NCI-H2171 treated with DMSO at 0.1 percent for 48 hours (cell line): ENCODE results near the gene NFYC.
A peak's percentile ranks its signal among the peaks of the same experiment; 100 is the strongest.
"Not testable (repeated sequence)": the region's sequence is repeated elsewhere in the genome, so short reads cannot be mapped to it uniquely, and the experiment has no call there.

ENCODE experiments used
- DNase-seq: peaks from one replicate; lab custom pipeline; 2025; lab: John Stamatoyannopoulos, UW

Gene NFYC

DNA sequence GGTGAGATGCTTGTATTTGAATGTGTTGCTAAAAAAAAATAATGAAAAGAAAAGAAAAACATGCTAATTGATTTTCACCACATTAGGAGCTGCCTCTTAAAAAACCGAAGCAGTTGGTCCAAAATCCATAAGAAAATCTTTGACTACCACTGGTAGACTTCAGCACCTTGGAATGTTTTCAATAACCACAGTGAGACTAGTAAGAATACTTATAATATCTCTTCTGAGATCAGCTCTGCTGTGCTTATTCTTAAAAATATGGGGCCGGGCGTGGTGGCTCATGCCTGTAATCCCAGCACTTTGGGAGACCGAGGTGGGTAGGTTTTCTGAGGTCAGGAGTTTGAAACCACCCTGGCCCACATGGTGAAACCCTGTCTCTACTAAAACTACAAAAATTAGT is 15.1 kb downstream of the NFYC start:
- no peak for DNase-seq

DNA sequence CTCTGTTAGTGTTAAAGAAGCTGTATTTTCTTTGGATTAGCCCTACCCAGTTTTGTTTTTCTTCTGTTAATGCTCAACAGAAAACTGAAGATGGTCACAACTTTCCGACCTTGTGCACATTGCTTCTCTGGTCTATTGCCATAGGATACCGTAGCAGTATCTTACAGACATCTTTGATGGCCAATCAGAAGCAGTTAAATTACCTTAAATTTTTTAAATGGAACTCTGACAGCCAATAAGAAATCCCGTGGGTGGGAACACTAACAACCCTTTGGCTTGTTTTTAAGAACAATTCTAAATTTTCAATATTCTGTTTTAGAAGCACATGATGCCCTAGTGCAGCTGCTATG is 17.2 kb downstream of the NFYC start:
- peak; percentile 96 for DNase-seq

DNA sequence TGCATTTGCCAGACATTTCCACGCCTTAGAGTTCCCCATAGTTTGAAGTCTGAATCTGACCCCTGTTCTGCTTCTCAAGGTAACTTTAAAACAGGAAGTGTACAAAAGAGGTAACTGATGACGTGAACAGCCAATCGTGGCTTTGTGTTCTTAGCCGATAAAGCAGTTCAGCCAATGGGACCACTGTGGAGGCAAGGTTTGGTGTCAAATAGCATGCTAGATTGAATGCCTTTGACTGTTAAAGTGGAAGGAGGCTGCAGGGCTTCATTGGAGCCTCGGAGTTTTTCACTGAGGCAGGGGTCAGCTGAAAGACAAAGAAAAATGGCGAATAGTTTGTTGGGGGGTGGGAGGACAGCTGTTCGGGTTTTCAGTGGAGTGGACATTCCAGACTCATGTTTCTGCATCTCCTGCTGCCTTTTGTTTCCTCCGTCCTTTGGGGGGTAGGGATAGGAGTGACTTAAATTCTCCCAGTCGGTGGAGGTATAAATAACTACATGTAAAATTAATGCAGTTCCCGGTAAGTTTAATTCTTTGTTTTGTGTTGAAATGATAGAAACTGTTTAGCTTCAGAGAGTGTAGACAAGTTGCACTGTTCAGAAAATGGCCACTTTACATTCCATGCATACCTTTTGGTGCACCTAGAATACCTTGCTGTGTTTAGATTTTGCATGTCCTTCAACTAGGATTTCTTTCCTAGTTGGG is 17.7 kb downstream of the NFYC start:
- peak; percentile 97 for DNase-seq

DNA sequence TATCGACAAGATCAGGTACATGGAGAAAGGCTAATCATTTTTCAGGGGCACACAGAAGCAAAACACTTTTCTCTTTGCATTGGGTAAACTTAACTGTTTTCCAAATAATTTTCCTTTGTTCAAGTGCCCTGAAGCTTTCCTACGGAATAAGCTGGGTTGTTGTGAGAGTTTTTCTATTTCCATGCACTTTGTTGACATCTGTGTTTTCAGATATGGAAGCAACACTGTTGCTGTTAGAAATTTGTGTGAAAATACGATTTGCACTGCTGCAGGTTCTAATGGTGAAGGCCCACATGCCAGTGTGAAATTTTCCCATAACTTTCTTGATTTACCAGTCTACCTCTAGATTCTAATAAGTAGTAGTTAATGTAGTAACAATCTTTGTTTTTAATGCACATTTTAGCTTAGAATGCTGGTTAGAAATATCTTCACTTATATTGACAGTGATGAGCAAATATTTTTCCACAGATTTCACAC is 18.3 kb downstream of the NFYC start:
- DNase-seq = no peak

DNA sequence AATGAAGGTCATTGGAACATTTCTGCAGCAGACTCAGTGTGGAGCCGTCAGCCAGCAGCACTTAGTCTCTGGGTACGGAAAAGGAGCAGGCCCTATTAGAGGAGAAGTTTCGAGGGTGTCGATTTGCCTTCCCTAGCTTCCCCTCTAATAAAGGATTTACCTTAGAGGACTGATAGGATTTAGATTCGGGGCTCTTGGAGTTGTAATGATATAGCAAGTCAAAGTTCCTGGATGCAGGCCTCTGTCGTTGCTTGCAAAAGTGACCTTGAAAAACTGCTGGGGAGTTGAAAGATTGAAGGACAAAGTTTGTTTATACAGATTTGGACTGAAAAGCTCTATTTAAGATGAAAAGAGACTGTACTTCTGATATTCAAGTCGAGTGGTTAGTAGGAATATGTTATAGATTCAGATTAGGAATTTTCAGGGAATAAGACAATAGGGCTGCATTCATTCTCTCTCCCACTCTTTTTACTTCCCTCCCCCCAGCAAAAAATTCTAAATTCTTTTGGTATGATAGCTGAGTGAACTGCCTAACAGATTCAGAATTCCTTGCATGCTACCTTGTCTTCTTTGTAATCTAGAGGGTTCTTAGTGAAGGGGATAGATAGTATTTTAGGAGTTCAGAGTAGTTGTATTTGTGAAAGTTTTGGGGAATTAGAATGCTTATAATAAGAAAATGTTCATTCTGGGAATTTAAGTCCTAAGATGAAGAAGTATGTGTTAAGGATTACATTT is 19.2 kb downstream of the NFYC start:
- no peak for DNase-seq

DNA sequence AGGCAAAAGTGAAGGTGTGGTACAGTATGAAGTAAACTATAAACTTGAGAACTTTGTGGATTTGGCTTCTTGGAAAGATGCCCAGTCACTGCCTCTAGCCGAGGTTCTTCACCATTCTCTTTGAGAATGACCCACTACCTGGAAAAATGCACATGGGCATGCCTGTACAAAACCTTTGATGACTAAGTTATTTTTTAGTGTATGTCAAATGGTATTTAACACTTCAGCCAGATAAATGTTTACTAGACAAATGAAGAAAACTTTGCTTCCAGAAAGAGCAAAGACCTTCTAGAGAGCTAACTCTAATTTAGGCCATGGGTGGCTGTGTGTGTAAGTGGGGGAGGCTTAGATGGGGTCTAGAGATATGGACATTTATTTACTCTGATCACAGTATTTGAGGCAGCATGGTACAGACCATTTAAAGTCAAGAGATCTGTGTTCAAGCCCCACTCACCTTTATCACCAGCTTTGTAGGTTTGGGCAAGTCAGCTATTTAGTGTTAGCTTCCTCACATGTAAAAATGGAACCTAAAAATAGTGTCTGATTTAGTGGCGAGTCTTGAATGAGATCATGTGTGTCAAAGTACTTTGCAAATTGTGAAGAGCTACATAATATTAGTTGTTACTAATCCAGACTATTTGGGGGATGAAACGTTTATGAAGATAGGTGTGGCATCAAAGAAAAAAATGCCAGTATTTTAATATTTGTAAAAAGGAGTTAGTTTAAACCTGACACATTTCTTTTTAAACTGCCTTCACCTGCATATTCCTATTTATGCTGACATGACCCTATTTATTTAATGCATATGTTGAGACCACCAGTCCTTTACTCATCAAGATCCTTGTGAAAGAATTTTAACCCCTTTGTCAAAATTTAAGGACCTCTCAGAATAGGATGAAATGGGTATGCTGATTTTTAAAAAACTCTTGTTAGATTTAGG is 20.2 kb downstream of the NFYC start:
- DNase-seq = no peak

DNA sequence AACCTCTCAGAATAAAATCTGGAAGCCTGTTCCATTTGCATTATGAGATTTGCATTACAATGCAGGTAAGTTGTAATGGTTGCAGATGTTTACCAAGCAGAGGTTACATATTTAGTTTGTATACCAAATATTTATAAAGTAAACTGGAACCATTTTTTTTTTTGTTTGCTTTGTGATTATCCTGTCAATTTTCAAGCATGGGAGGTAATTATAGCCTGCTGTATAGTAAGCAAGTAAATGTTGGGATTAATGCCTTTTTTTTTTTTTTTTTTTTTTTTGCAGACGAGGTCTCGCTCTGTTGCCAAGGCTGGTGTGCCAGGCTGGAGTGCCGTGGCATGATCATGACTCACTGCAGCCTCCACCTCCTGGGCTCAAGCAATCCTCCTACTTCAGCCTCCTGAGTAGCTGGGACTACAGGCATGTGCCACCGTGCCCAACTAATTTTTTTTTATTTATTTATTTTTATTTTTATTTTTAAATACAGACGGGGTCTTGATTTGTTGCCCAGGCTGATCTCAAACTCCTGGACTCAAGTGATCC is 21.0 kb downstream of the NFYC start:
- no peak for DNase-seq

DNA sequence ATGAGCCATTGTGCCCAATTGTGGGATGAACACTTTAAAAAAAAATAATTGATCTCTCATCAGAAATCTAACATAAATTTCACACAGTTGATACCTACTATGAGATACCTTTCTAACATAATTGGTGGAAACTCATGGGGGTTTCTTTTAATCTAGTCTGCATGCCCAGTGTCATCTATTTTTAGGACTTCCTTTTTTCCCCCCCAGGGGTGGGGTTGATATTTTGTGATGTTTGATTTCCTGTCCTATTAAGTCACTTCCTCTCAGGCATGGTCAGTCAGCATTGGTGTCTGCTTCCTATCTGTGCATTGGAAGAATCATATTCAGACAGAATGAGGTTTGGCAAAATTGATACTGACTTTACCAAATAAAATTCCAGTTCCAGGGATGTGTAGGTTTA is 21.5 kb downstream of the NFYC start:
- DNase-seq = no peak

DNA sequence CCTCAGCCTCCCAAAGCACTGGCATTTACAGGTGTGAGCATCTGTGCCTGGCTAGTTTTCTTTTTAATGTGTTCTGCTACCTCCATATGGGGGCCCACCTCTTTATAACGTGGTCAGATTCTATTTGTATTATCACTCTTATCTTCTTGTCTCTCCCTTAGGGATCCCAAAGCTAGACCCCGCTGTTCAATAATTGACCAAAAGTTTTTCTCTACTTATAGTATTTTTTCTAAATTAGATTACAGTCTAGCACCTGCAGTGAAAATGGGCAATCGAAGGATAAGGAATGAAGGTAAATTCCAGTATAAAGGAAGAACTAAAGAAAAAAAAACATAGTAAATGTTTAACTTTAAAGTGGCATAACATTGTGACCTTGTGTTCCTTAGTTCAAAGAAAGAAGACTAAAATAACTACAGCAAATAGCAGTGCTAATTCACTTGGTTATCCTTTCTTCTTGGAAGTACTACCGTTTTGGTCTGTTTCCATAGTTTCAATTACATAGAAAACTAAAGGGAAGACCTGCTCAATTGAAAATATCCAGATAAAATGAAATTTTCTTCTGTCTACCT is 24.1 kb downstream of the NFYC start:
- no peak for DNase-seq

DNA sequence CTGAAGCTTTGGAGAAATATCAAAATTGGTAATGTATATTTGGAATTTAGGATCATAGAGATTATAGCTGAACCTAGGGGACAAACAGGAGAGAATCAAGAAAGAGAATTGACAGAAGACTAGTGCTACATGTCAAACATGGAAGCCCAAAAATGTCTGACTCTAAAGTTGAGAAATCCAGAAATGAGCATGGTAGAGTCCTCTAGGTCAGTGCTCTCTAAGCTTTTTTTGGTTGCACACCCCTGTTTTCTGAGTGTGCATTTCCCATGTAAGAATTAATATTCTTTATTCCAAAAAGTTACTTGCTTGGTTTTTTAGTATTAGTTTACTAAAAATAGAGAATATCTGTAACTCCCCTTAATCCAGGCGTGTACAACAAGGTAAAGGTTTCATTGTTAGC is 25.6 kb downstream of the NFYC start:
- no peak for DNase-seq

DNA sequence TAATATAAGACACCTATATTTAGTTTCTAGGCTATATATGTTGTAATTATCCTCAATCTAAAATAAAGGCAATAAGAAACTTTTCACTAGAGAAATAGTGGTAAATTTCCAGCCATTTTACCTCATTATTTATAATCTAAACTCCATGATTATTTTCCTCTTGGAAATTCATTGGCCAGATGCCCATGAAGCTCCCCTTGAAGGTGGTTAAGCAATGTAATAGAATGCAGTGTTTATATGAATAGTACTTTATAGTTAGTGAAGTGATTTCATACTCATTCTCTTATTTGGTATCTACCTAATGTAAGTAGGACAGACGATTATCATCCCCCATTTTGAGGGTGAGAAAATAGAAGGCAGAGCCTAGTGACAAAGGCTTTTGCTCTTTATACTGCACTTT is 26.5 kb downstream of the NFYC start:
- DNase-seq = no peak

DNA sequence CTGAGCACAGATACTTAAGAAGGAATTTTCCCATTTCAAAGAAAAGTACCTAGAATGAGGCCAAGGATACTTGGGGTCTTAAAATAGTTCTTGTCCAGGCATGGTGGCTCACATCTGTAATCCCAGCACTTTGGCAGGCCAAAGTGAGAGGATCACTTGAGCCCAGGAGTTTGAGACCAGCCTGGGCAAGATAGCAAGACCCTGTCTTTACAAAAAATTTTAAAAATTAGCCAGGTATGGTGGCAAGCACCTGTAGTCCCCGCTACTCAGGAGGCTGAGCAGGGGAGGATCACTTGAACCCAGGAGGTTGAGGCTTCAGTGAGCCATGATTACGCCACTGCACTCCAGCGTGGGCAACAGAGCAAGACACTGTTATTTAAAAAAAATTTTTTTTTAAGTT is 29.0 kb downstream of the NFYC start:
- DNase-seq = no peak

DNA sequence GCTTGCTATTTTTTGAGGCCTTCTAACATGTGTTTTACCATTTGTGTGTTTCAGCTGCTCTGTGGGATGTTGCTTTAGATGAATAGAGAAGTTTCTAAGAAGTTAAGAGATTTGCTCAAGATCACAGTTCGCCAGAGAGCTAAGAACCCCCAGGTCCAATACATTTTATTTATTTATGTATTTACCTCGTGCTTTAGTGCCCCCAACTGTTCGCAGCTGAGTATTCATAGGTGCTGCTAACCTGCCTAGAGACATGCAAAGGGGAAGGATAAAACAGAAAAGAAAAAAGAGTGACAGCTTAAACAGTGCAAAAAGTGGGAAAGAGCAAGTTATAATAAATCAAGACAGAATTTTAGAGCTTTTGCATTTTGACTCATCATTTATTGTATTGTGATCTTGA is 31.1 kb downstream of the NFYC start:
- no peak for DNase-seq

DNA sequence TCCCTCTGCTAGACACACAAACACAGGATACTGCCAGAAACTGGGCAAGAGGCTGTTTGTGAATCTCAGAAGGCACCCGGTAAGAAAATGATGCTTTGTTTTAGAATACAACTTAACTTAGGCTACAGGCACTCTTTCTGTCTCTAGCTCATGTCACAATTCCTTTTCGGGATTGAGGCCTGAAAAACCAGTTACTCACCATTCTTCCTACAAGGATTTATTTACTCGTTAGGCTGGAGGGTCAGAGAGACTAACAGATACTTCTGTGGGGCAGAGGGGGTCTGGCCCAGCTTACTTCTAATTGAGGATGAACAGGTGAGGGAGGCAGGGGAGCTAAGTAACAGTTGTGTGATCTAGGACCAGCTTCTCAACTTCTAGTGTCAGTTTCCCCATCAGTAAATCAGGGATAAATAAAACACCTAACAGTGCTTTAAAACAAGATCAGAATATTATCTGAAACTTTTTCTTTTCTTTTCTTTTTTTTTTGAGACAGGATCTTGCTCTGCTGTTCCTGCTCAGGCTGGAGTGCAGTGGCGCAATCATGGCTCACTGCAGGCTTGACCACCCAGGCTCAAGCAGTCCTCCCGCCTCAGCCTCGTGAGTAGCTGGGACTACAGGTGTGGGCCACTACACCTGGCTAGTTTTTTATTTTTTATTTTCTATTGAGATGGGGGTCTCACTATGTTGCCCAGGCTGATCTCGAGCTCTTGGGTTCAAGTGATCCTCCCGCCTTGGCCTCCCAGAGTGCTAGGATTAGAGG is 31.9 kb downstream of the NFYC start:
- no peak for DNase-seq

DNA sequence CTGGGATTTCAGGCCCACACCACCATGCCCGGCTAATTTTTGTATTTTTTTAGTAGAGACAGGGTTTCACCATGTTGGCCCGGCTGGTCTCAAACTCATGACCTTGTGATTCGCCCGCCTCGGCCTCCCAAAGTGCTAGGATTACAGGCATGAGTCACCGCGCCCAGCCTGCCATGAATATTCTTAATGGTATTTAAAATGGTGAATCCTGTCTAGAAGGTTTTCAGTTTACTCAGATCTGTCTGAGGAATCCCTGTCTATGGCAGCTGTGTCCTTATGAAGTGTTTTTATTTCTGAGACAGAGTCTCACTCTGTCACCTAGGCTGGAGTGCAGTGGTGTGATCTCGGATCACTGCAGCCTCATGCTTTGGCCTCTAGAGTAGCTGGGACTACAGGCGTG is 36.2 kb downstream of the NFYC start:
- not testable (repeated sequence) for DNase-seq

DNA sequence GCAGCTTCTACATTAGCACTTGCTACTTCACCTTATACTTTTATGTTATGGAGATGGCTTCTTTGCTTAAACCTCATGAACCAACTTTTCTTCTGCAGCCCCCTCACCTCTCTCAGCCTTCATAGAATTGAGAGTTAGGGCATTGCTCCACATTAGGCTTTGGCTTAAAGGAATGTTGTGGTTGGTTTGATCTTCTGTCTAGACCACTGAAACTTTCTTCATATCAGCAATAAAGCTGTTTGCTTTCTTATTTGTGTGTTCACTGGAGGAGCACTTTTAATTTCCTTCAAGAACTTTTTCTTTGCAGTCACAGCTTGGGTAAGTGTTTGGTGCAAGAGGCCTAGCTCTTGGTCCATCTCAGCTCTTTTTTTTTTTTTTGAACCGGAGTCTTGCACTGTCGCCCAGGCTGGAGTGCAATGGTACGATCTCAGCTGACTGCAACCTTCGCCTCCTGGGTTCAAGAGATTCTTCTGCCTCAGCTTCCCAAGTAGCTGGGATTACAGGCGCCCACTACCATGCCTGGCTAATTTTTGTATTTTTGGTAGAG is 37.9 kb downstream of the NFYC start:
- not testable (repeated sequence) for DNase-seq

DNA sequence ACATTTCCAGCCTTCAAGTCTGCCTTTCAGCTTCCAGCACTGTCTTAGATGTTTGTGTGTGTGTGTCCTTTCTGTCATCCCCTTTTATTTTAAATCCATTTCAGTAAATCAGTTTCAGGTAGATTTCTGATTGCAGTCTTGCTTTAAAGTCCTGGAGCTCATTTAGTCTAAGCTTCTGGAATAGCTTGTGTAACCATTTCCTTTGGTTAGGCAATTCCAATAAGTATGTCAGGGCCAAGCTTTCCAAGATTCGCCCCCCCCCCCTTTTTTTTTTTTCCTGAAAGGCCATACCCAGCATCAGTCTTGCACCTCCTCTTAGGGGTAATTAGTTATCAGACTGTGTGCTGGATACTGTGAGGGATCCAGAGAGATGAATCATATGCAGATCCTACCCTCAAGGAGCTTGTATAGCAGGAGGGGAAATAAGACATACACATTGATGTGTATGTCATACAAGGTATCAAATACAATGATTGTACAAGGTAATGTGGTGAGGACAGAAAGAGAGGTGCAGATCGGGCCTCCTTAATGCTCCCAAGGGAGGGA is 41.3 kb downstream of the NFYC start:
- DNase-seq = no peak

DNA sequence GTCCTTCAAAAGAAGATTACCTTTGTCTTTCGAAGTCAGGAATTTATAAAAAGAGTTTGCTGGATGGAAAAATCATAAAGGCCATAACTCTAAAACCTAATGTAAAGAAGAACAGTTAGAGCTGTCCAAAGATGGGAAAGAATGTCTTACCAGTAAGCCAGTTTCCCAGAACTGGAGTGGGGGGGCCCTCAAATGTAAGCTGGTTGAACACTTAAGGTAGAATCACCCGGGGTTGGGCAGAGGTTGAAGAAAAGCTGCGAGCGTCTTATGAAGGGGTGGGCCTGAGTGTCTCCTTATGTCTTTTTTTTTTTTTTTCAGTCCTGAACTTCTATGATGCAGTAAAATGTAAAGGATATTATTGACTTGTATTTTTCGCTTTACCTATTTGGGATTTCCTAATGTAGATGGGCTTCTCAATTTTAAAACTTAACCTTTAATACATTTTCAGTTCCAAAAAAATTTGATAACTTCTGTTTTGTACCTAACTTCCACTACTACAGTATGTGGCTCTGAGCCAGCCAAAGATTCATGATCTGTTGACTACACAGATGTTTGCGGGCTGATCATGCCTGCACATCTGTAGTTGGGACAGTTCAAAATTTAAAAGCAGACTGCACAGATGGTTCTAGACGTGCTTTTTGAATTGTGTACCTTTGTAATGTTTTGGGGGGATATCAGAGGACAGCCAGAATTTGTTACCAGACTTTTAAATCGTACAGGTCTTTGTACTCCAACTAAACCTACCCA is 43.6 kb downstream of the NFYC start:
- DNase-seq = no peak

DNA sequence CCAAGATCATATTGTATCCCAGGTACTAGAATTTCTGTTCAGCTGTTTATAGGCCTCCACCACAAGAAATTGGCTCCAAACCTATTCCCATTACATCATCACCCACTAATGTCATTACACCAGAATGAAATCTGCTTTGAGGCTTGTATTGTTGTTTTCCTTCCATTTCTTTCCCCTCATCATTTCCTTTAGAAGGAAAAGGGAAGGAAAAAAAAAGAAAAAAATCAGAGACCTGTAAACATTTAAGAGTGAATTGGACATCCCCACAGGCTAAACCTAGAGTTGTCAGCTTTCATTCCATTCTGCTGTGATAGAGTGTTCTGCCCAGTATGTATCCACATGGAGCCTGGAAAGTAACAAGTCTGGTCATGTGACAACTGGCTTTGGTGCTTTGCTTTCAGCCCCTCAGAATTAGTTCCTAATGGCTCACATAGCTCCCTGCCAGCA is 44.6 kb downstream of the NFYC start:
- no peak for DNase-seq

DNA sequence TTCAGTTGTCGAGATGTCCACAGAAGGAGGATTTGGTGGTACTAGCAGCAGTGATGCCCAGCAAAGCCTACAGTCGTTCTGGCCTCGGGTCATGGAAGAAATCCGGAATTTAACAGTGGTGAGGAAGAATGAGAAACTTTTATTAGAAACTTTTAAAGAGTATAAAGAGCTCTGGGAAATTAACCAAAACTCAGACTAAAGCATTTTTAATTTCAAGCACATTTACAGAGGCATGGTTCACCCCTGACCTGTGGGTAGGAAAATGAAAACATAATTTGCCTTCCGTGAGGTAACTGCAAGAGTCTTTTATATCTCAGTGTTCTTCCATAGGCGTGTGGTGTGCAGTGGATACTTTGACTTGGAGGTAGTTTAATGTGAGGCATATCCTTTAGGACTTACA is 47.3 kb downstream of the NFYC start:
- DNase-seq = no peak
